IMR-90 (cell line): ENCODE measurements around the gene AAK1. TPM values are rescaled to one million over a fixed set of nuclear protein-coding genes. Genes with fewer than 3 reads are reported as not detected.

ENCODE experiments used
- ATAC-seq: fragments of 200-7000 bp; cut with Tn5 transposase; 2 replicates; pipeline ENCODE4 v1.9.1; 2020; ENCODE audit warnings: low read depth, mild to moderate bottlenecking, moderate library complexity
- BruUV-seq: library from RNA; stranded (reverse); fragments of 400-500 nt; replicated peaks from 2 replicates; lab custom pipeline; 2021; lab: Mats Ljungman, UMichigan
- CTCF ChIA-PET: fragments of 300-600 bp; formaldehyde crosslinking; extraction: SDS; loops from one replicate; lab custom pipeline; 2021; ENCODE audit warnings: antibody characterized with exemption; lab: Yijun Ruan, JAX
- POLR2A ChIA-PET: fragments of 300-600 bp; sonication (Branson Sonifier 250); formaldehyde crosslinking; loops from one replicate; lab custom pipeline; 2022; ENCODE audit warnings: antibody characterized with exemption; ENCODE audit not compliant: unreplicated experiment; lab: Charles Lee
- DNase-seq: peaks from one replicate; pipeline ENCODE4 v3.0.0; 2013
- H2AFZ ChIP-seq: replicated peaks from 2 replicates; pipeline ENCODE3; 2013; ENCODE audit warnings: low read length, mild to moderate bottlenecking; ENCODE audit not compliant: poor library complexity
- H2AK5ac ChIP-seq: 2 replicates; pipeline ENCODE4 v1.6.1; 2013; ENCODE audit warnings: low read depth, low read length, inconsistent platforms
- H2AK9ac ChIP-seq: replicated peaks from 2 replicates; pipeline ENCODE3; 2013; ENCODE audit warnings: mild to moderate bottlenecking, low read depth, low read length, moderate library complexity; ENCODE audit not compliant: poor library complexity
- H2BK120ac ChIP-seq: 2 replicates; pipeline ENCODE4 v1.6.1; 2013; ENCODE audit warnings: low read depth, low read length, inconsistent platforms
- H2BK15ac ChIP-seq: 3 replicates; pipeline ENCODE4 v1.6.1; 2013; ENCODE audit warnings: low read depth, low read length, inconsistent platforms
- H2BK20ac ChIP-seq: 2 replicates; pipeline ENCODE4 v1.6.1; 2013; ENCODE audit warnings: low read depth, mild to moderate bottlenecking, inconsistent platforms, low read length, moderate library complexity
- H2BK5ac ChIP-seq: 2 replicates; pipeline ENCODE4 v1.6.1; 2013; ENCODE audit warnings: mild to moderate bottlenecking, low read depth, low read length, inconsistent platforms; ENCODE audit not compliant: poor library complexity, severe bottlenecking
- H3K14ac ChIP-seq: replicated peaks from 2 replicates; pipeline ENCODE4 v1.6.1; 2013; ENCODE audit warnings: low read depth, low read length, inconsistent platforms
- H3K18ac ChIP-seq: 2 replicates; pipeline ENCODE4 v1.6.1; 2013; ENCODE audit warnings: low read depth, low read length, control low read depth
- H3K23ac ChIP-seq: 2 replicates; pipeline ENCODE4 v1.6.1; 2013; ENCODE audit warnings: low read depth, low read length, inconsistent platforms
- H3K27ac ChIP-seq: 2 replicates; pipeline ENCODE4 v1.5.1; 2013; ENCODE audit warnings: mild to moderate bottlenecking, control low read depth, low read length; ENCODE audit not compliant: insufficient read depth
- H3K27me3 ChIP-seq: 2 replicates; pipeline ENCODE4 v1.6.1; 2013; ENCODE audit warnings: low read length; ENCODE audit not compliant: control insufficient read depth, insufficient read depth
- H3K36me3 ChIP-seq: 2 replicates; pipeline ENCODE4 v1.6.1; 2013; ENCODE audit warnings: low read length, mixed read lengths; ENCODE audit not compliant: control insufficient read depth, insufficient read depth
- H3K4ac ChIP-seq: 2 replicates; pipeline ENCODE4 v1.6.1; 2013; ENCODE audit warnings: low read depth, low read length, inconsistent platforms
- H3K4me1 ChIP-seq: 2 replicates; pipeline ENCODE4 v1.6.1; 2013; ENCODE audit warnings: low read length, mixed read lengths; ENCODE audit not compliant: control insufficient read depth, insufficient read depth
- H3K4me2 ChIP-seq: 2 replicates; pipeline ENCODE4 v1.6.1; 2013; ENCODE audit warnings: low read depth, mild to moderate bottlenecking, control low read depth, low read length, moderate library complexity
- H3K4me3 ChIP-seq: 2 replicates; pipeline ENCODE4 v1.5.1; 2013; ENCODE audit warnings: low read depth, mild to moderate bottlenecking, control low read depth, low read length, moderate library complexity; ENCODE audit not compliant: insufficient read depth
- H3K56ac ChIP-seq: 2 replicates; pipeline ENCODE4 v1.6.1; 2013; ENCODE audit warnings: low read length, inconsistent platforms; ENCODE audit not compliant: insufficient read depth; ENCODE audit errors: extremely low read depth
- H3K79me1 ChIP-seq, 2 experiments: 2 replicates each; pipeline ENCODE4 v1.6.1; 2013; ENCODE audit warnings: low read length in 2 of 2, inconsistent platforms in 1 of 2, low read depth in 1 of 2
- H3K9ac ChIP-seq: 2 replicates; pipeline ENCODE4 v1.6.1; 2013; ENCODE audit warnings: low read depth, low read length, control low read depth
- H3K9me1 ChIP-seq: 2 replicates; pipeline ENCODE4 v1.6.1; 2013; ENCODE audit warnings: low read length, inconsistent platforms; ENCODE audit not compliant: insufficient read depth
- H3K9me3 ChIP-seq: 2 replicates; pipeline ENCODE4 v1.6.1; 2013; ENCODE audit warnings: low read length; ENCODE audit not compliant: control insufficient read depth, insufficient read depth
- H4K20me1 ChIP-seq: 2 replicates; pipeline ENCODE4 v1.6.1; 2013; ENCODE audit warnings: low read length, inconsistent platforms; ENCODE audit not compliant: insufficient read depth
- H4K5ac ChIP-seq: 2 replicates; pipeline ENCODE4 v1.6.1; 2013; ENCODE audit warnings: mild to moderate bottlenecking, low read depth, low read length, control low read depth
- H4K8ac ChIP-seq, 2 experiments: 2 replicates each; pipeline ENCODE4 v1.6.1; 2013; ENCODE audit warnings: low read depth in 2 of 2, low read length in 2 of 2, control low read depth in 1 of 2, inconsistent platforms in 1 of 2
- H4K91ac ChIP-seq: 2 replicates; pipeline ENCODE4 v1.6.1; 2013; ENCODE audit warnings: low read depth, low read length, inconsistent platforms; ENCODE audit not compliant: insufficient read depth
- MXI1 ChIP-seq: IDR thresholded peaks from 2 replicates; pipeline ENCODE4 v1.6.1; 2012; ENCODE audit warnings: low read depth, mild to moderate bottlenecking, low read length, moderate library complexity, borderline replicate concordance
- WGBS, 2 experiments: methylation state at CpG; one replicate each; pipeline versions ENCODE4 v1.1.5 to v1.1.7; 2013; ENCODE audit warnings: missing lambda C conversion rate in 2 of 2; ENCODE audit not compliant: insufficient read length in 1 of 2; ENCODE audit errors: extremely low coverage in 2 of 2; 5-methylcytosine and 5-hydroxymethylcytosine counted together
- dilution Hi-C: fragments of 300-500 bp; cut with HindIII; formaldehyde crosslinking; loops from one replicate; pipeline ENCODE4 v1.14.3; 2018; ENCODE audit warnings: low sequenced_read_pairs; ENCODE audit not compliant: unreplicated experiment
- in situ Hi-C: fragments of 300-500 bp; cut with MboI; formaldehyde crosslinking; loops from 3 replicates; pipeline ENCODE4 v1.14.3; 2019; ENCODE audit warnings: low sequenced_read_pairs, inconsistent platforms, mixed read lengths
- intact Hi-C: fragments of 100-400 bp; cut with micrococcal nuclease; formaldehyde crosslinking; loops from 2 replicates; pipeline ENCODE4 v1.10.0; 2022
- polyA plus RNA-seq, 3 experiments: library from polyadenylated mRNA; depleted of rRNA; stranded (reverse); fragments of >200 nt; gene quantifications; 2 replicates each; pipeline ENCODE4 v1.2.3, GENCODE V29; 2012; ENCODE audit warnings: low replicate concordance in 1 of 3
- total RNA-seq: library from RNA; depleted of rRNA; stranded (reverse); fragments of >200 nt; gene quantifications from 2 replicates; pipeline ENCODE4 v1.2.3, GENCODE V29; 2012
- TF ChIP-seq, protein P1 (sequence below): fragments of 150-350 bp; IDR thresholded peaks from 2 replicates; pipeline ENCODE4 v1.6.1; 2016; ENCODE audit warnings: low read depth, mild to moderate bottlenecking, low read length, moderate library complexity, borderline replicate concordance

The AAK1 gene
- total and polyA plus RNA-seq, 2 of the 4 experiments (the other 2 are of a cell fraction), result 21.9 to 26.5 TPM

DNA sequence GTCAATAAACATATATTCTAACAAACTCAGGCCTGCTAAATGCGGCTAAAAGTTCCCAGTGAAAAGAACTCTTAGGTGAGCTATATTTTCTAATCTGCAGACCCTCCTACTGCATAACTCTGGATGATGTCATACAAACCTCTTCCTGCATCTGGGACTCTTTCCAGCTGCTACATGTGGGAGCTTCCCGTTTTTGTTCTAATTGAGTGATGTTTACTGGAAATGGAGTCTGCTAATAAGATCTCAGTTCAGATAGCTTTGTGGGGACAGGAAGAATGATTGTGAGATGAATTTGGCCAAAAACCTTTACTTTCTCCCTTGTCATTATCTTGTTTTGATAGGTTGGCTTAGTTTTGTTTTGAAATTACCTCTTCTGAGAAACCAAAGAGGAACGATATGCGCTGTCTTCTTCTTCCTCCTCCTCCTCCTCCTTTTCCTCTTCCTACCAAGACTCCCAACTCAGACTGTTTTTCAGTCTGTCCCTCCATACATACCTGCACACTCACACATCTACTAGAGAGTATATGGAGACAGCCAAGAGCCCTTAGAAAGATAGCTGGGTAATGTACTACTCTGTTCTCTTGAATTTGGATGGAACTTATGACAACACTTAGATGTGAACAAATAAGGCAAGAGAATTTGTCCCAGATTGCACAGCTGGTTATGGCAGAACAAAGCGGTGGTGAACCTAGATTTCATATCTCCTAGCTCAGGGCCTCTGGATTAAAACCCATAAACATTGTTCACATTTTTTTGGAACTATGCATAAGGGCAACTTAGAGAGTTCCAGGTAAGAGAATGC is 39.8 kb upstream of the AAK1 start:
- Histone ChIP-seq H3K4me2 (peak overlapping the region; percentile 57; the same call in 1 of the 2 replicates), H3K9me1 (peaks cover 6% of the 10 kb centered on the region; the same call in 1 of the 2 replicates), H2AFZ (peak overlapping the region; percentile 71), H2BK20ac (peak overlapping the region; percentile 84), H3K18ac (peak overlapping the region; percentile 58; the same call in 1 of the 2 replicates), H3K14ac (peak overlapping the region; percentile 76), H2BK120ac (peak overlapping the region; percentile 88), H2AK9ac (peak overlapping the region; percentile 50), H4K8ac (peak overlapping the region; percentile 59 to 74; a peak in 3 of 4 replicates), H3K23ac (no peak overlapping the region; the same call in 1 of the 2 replicates), H3K56ac (peak overlapping the region; percentile 58), H3K9me3 (no peaks in the 10 kb centered on the region), H3K4ac (peak overlapping the region; percentile 69), H4K5ac (peak overlapping the region; percentile 58), H4K20me1 (no peaks in the 10 kb centered on the region), H2BK15ac (peak overlapping the region; percentile 76), H3K79me1 (0 out of 4 replicates have a peak, but pooled peaks cover 0 to 3% of the 10 kb centered on the region in 2 experiments), H4K91ac (peak overlapping the region; percentile 84; the same call in 1 of the 2 replicates), H3K27ac (peak overlapping the region; percentile 52; the same call in 1 of the 2 replicates), H2BK5ac (peak overlapping the region; percentile 61), H3K27me3 (no peaks in the 10 kb centered on the region), H3K4me3 (no peak overlapping the region), H3K36me3 (no peaks in the 10 kb centered on the region), H2AK5ac (peak overlapping the region; percentile 84), H3K9ac (peak overlapping the region; percentile 60; the same call in 1 of the 2 replicates), H3K4me1 (peaks cover 7% of the 10 kb centered on the region)
- no TSS peak for BruUV-seq
- 0 out of 2 replicates have a peak, but pooled peaks have one; percentile 25 for TF ChIP-seq MXI1
- TF ChIP-seq, protein P1, sequence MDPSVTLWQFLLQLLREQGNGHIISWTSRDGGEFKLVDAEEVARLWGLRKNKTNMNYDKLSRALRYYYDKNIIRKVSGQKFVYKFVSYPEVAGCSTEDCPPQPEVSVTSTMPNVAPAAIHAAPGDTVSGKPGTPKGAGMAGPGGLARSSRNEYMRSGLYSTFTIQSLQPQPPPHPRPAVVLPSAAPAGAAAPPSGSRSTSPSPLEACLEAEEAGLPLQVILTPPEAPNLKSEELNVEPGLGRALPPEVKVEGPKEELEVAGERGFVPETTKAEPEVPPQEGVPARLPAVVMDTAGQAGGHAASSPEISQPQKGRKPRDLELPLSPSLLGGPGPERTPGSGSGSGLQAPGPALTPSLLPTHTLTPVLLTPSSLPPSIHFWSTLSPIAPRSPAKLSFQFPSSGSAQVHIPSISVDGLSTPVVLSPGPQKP, result no peak
- in situ Hi-C loops (no loop called here), dilution Hi-C loops (no loop called here), intact Hi-C loops (no loop called here)
- ChIA-PET POLR2A (no interaction called here), CTCF (interaction anchor here (0.9 to 1.5 kb wide), 2 partner anchors 10 to 16 kb away, joined by 3 read pairs; no protein-coding TSS in a partner anchor)
- DNase-seq (peak; percentile 85), ATAC-seq (peak; percentile 78)
- no CpG with 5 or more reads among the region's 5 CpGs for WGBS, 2 experiments
